Measurements from ENCODE around the gene KDM4E.

DNA sequence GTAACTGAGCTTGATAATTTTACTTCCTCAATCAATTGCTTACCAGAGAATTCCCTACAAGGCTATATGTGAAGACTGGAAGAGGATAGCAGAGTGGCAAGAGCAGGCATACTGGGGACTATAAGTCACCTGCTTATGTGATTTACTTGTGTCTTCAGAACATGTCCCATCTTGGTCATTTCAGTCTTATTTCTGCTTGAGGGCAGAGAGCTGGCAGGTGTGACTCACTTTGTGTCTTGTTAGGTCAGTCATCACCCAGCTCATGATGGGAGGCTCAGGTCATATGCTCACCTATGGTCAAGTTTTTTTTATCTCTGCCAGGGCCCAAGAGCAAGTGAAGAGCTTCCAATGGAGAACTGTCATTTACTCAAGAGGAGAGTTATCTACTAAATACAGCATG is 47.9 kb downstream of the KDM4E start:
- no peak for TF ChIP-seq CTCF (IDR thresholded peaks at IDR 0.05; ENCODE audit: low read length)
- TF ChIP-seq EZH2 (IDR thresholded peaks at IDR 0.05; ENCODE audit: borderline replicate concordance, low read length): no peak

Data from OCI-LY1 (cell line).